ENCODE measurements around the gene ALDH1L1.

The ALDH1L1 gene

GRCh38 chr3:126118591-126118990, 61.8 kb downstream of the ALDH1L1 start:
- no peak for DNase-seq

DNA sequence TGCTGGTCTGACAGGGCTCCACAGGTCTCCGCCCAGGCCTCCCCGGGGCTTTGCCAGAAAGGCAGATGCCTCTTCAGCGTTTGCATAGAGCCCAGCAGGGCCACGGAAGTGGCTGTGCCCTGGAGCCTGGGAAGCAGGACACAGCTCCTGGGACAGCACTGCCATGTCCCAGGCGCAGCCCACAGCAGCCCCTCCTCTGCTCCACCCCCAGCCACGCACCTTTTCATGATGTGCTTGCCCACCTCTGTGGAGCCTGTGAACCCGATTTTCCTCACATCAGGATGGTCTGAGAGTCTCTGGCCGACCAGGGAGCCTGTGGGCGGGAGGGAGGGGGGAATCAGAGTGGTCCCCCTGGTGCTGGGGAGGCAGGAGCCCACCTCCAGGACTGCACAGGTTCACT, 62.6 kb downstream of the ALDH1L1 start:
- no peak for DNase-seq

DNA sequence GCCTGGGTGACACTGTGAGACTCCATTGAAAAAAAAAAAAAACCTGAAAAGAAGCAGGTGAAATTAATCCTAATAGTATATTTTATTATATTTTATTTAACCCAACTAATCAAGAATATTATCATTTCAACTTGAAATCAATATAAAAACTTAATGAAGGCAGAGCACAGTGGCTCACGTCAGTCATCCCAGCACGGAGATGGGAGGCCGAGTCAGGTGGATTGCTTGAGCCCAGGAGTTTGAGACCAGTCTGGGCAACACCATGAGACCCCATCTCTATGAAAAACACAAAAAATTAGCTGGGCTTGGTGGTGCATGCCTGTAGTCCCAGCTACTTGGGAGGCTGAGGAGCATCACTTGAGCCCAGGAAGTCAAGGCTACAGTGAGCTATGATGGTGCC, 63.2 kb downstream of the ALDH1L1 start:
- DNase-seq, result no peak

GRCh38 chr3:126116526-126116925, 63.9 kb downstream of the ALDH1L1 start:
- no peak for DNase-seq

DNA sequence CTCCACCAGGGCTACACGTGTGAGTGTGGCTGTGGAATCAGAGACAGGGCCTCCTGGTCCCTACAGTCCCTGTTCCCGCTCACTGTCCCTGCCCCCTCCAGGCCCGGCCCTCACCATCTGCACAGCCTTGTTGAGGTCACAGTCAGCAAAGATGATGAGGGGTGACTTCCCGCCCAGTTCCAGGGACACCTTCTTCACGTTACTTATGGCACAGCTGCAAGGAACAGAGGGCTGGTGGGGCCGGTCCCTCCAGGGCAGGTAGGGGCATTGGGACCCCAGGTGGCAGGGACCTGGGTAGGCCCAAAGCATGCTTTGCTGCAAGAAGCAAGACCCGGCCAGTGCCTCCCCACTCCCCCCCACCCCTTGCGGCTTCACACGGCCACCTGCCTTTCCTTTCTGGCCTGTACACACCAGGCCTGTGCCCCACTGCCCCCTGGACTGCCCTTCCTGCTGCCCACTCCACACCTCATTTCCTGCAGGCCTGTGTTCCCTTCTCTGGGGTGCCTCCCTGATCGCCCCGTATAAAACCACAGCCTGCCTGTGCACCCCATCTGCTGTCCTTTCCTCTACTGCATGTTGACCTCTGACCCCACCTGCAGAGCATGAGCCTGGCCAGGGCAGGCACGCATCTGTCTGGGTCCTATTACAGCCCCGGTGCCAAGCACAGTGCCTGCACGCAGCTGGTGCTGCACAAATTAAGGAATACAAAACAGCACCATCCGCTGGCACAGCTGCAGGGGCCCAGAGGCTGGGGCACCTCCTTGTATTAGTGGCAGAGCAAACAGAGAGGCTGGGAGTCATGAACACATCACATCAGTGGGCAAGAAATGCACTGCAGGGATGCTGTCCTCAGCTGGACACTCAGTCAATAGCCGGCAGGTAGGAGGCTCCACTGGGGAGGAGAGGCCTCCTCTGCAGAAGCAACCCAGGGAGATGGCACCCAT, 65.7 kb downstream of the ALDH1L1 start:
- DNase-seq, result no peak

- no peak for DNase-seq
These were observed 66.5 kb downstream of the ALDH1L1 start for GRCh38 chr3:126113733-126114442.

- DNase-seq, result no peak
These were observed 67.2 kb downstream of the ALDH1L1 start for GRCh38 chr3:126113238-126113555.

- no peak for DNase-seq
These were observed 67.7 kb downstream of the ALDH1L1 start for GRCh38 chr3:126112531-126113237.

GRCh38 chr3:126111566-126112475, 68.6 kb downstream of the ALDH1L1 start:
- no peak for DNase-seq

DNA sequence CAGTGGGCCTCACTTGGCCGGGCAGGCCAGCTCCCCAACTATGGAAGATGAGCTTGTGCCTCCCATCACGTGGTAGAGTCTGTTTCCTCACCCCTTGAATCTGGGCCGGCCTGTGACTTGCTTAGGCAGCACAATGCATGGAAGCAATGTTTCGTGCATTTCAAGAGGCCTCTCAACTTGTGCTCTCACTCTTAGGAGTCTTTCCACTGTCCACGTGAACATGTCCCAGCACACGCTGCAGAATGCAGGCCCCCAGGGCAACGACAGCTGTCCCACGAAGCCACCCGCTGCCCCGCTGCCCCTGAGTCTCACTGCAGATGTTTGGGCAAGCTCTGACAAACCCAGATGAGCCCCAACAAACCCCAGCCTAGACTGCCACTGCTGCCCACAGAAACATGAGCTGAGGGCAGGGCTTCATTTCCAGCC, 69.2 kb downstream of the ALDH1L1 start:
- no peak for DNase-seq

GRCh38 chr3:126110431-126111125, 69.8 kb downstream of the ALDH1L1 start:
- no peak for DNase-seq

DNA sequence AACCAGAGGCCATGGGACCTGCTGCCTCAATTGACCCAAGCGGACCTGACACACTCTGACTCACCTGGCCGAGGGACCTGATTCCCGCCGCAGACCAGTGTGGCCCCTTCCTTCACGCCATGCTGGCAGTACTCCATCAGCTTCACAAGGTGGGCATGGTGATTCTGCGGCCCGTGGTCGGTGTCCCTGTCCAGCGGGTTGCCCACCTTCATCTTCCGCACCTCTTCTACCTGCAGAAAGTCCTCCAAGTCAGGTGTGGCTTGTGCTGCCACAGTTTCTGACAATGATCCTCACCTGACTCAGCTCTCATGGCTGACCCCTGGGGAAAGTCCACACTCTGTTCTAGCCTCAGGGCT, 70.5 kb downstream of the ALDH1L1 start:
- no peak for DNase-seq

GRCh38 chr3:126109146-126109879, 71.1 kb downstream of the ALDH1L1 start:
- no peak for DNase-seq

DNA sequence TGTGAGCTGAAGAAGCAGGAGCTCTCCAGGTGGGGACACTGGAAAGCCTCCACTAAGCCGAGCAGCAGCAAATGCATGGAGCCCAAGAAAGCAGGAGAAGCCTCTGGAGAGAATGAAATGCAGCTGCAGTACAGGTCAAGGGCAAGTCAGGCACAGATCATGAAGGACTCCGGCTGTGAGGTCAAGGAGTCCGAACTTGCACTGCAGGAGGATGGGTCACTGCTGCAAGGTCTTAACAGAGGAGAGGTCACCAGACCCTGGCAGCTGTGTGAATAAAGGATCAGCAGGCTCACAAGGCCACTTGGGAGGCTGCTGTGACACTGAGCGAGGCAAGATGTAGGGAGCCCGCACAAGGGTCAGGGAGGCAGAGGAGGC, 71.7 kb downstream of the ALDH1L1 start:
- no peak for DNase-seq

DNA sequence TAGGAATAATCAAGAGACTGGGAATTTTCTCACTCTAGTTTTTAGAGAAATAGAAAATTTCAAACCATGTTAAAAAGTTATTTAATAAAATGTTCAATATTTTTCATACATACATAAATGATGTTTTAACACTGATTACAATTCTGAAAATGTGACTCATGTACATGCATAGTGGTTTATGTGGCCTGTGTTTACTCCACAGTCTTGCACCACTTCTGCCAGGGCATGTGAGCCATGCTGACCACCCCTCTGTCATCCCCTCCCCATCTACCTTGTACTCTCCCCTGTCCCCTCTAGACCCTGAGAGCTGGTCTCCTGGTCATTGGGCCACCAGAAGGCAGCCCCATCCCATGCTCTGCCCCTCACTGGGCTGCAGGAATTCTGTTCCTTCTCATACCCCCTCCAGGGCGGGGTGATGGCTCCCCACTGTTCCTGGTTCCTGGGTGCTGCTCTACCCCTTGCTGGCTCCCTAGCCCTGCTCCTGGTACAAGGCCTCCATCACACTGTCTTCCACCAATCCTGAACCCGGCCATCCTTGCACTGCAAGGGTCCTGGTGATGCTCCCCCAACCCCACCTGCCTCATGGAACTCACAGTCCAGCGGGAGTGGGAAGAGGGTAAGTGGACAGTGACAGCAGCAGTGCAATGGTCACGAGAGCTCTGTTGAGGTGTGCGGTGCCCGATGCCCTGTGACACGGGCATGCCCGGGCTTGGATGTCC, 72.3 kb downstream of the ALDH1L1 start:
- no peak for DNase-seq

DNA sequence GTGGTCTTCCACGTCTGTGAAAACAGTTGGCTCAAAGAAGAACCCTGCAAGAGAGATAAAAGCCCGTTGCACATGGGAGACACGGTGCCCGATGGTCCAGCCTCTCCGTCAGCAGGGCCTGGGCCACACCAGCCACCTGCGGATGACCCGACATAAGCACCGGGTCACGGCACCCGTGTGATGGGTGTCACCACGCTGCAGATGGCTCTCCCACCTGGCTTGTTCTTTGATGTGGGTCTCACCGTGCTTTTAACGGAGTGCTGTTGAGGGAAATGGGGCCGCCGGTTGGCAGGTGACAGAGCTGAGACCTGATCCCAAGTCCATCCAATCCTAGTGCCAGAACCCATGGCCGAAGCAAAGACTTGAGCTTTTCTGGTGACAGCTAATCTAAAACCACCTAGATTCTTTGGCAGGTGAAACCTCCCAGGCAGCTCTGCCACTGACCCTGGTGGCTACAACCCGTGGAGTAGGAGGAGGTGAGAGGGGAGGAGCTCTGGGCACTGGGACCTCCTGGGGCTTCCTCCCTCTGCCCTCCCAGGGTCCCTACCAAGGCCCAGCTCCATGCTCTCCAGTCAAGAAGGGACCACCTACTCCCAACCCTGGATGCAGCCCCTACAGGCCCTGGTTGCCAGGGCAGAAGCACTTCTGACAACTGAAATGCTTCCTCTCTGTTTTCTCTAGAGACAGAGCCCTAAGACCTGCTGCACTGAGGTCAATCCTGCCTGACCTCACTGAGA, 73.0 kb downstream of the ALDH1L1 start:
- no peak for DNase-seq

DNA sequence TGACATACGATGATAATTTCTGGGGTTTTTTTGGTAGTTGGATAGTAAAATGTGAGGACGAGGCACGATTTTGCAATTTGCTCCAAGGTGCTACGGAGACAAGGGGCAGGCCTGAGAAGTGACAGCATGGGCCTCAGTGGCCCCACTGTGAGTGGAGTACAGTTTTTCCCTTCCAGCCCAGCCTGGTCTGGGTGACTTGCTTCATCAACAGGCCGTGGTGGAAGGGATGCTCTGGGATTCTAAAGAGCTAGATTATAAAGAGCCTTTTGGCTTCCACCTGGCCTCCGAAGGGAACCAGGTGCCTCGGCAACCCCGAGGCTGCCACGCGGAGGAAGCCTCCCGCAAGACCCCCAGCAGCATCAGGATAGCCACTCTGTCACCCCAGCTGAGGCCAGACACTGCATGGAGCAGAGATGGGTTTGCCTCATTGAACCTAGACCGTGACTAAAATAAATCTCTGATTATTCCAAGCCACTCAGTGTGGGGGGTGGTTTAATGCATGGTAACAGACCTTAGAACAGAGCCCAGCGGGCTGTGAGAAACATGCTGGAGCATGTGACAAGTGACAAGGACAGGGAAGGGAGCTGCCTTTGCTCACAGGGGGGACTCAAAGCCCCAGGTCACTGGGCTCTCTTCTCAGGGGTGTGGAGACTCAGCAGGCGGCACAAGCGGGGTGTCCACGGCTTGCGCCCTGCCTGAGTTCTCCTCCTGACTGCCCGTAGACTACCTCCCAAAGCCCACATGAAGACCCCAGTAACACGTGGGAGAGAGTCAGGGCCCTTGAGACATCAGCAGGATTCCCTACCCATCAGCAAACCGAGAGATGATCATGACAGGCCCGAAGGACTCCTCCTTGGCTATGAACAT, 73.8 kb downstream of the ALDH1L1 start:
- no peak for DNase-seq

GRCh38 chr3:126105691-126106187, 74.6 kb downstream of the ALDH1L1 start:
- DNase-seq, result no peak

Data from C1 segment of cervical spinal cord (tissue), 14 donors.